Left lobe of liver (tissue), 2 donors: Measurements from ENCODE around the gene AOPEP. TPM values are rescaled to one million over a fixed set of nuclear protein-coding genes. Genes with fewer than 3 reads are reported as not detected.
A peak's percentile ranks its signal among the peaks of the same experiment; 100 is the strongest.

Source experiments
- ATAC-seq: fragments of 200-7000 bp; cut with Tn5 transposase; one replicate; pipeline ENCODE4 v1.9.1; 2020; ENCODE audit warnings: mild to moderate bottlenecking, moderate library complexity
- DNase-seq: peaks from one replicate; pipeline ENCODE4 v3.0.0-alpha.2; 2020; ENCODE audit warnings: low spot score
- total RNA-seq: library from RNA; stranded (reverse); gene quantifications from one replicate; pipeline ENCODE4 v1.2.1, GENCODE V29; 2021
- donor health status: DM: no; HTN: no; CAD: no; lungs with moderate emphysema.
- donor health status: DM: no; HTN: yes; CAD: no.

Gene AOPEP
- total RNA-seq, 1 donor from 2014 or later = 75.5 TPM

GRCh38 chr9:94717761-94718160 is 8.7 kb upstream of the AOPEP start:
- no peak for ATAC-seq
- no peak for DNase-seq

- ATAC-seq (no peak), DNase-seq (no peak)
Observed at GRCh38 chr9:94718936-94719335, 7.6 kb upstream of the AOPEP start.

GRCh38 chr9:94719878-94720277 is 6.6 kb upstream of the AOPEP start:
- no peak for ATAC-seq

GRCh38 chr9:94720846-94721549 is 5.5 kb upstream of the AOPEP start:
- ATAC-seq (no peak), DNase-seq (no peak)

More at GRCh38 chr9:94719878-94720277, 6.6 kb upstream of the AOPEP start:
- DNase-seq = no peak

GRCh38 chr9:94721754-94722153 is 4.7 kb upstream of the AOPEP start:
- DNase-seq = no peak
- no peak for ATAC-seq

GRCh38 chr9:94725293-94725692 is 1.2 kb upstream of the AOPEP start:
- DNase-seq (no peak), ATAC-seq (no peak)

GRCh38 chr9:94728719-94729118 is 2.2 kb downstream of the AOPEP start:
- ATAC-seq (no peak), DNase-seq (no peak)

- no peak for ATAC-seq
- no peak for DNase-seq
Observed at GRCh38 chr9:94729199-94729598, 2.7 kb downstream of the AOPEP start.

GRCh38 chr9:94734054-94734754 is 7.7 kb downstream of the AOPEP start:
- ATAC-seq = peak; percentile 81
- no peak for DNase-seq

GRCh38 chr9:94736759-94737158 is 10.3 kb downstream of the AOPEP start:
- ATAC-seq (no peak), DNase-seq (no peak)

GRCh38 chr9:94740145-94740840 is 13.8 kb downstream of the AOPEP start:
- ATAC-seq = no peak
- DNase-seq = no peak

GRCh38 chr9:94741866-94742265 is 15.4 kb downstream of the AOPEP start:
- ATAC-seq (no peak), DNase-seq (no peak)

GRCh38 chr9:94743035-94743954 is 16.8 kb downstream of the AOPEP start:
- peak; percentile 81 for DNase-seq
- ATAC-seq = peak; percentile 93

GRCh38 chr9:94745806-94746540 is 19.5 kb downstream of the AOPEP start:
- ATAC-seq (no peak), DNase-seq (no peak)

GRCh38 chr9:94746541-94747370 is 20.3 kb downstream of the AOPEP start:
- ATAC-seq (no peak), DNase-seq (no peak)

GRCh38 chr9:94754976-94755475 is 28.5 kb downstream of the AOPEP start:
- ATAC-seq (no peak), DNase-seq (no peak)

- no peak for DNase-seq
- no peak for ATAC-seq
Observed at GRCh38 chr9:94757158-94757557, 30.7 kb downstream of the AOPEP start.

- ATAC-seq (no peak), DNase-seq (no peak)
Observed at GRCh38 chr9:94758031-94758430, 31.5 kb downstream of the AOPEP start.

- no peak for ATAC-seq
- no peak for DNase-seq
Observed at GRCh38 chr9:94758880-94759279, 32.4 kb downstream of the AOPEP start.
